HL-60 (cell line): ENCODE measurements around the gene KRT16.
"Not testable (repeated sequence)": the region's sequence is repeated elsewhere in the genome, so short reads cannot be mapped to it uniquely, and the experiment has no call there.

Experiments used
- POLR2AphosphoS5 ChIP-seq: IDR thresholded peaks from 2 replicates; pipeline ENCODE4 v1.6.1; 2012; ENCODE audit warnings: low read depth
- TF ChIP-seq, protein P1 (sequence below): IDR thresholded peaks from one replicate; pipeline ENCODE4 v1.5.1; 2011; ENCODE audit warnings: low read length, control low read depth, inconsistent platforms; ENCODE audit not compliant: insufficient read depth

DNA sequence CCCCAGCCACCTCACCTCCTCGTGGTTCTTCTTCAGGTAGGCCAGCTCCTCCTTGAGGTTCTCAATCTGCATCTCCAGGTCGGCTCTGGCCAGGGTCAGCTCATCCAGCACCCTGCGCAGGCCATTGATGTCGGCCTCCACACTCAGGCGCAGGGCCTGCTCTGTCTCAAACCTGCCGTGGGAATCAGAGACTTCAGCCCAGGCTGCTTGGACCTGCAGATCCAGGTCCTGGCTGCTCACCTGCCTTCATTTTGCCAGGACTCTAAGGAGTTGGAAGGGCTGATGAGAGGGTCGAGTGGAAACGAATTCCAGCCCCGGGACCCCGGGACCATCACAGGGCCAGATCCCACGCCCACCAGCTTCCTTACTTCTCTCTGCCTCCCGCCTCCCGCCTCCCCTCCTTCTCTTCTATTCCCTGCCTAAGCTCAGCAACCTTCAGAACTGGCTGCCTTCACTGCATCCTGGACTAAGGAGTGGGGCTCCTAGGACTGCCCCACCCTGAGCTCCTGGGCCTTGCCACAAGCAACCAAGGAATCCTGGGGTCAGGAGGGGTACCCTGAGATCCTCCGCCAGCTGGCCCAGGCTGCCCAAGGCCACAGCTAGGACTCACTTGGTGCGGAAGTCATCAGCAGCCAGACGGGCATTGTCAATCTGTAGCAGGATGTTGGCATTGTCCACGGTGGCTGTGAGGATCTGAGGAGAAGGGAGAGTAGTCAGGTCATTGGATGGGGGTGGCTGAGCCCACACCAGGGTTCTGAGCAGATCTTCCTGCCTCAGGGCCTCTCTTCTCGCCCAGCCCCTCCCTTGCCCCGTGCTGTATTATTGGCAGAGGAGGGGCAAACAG lies 10.0 kb upstream of the KRT16 start:
- not testable (repeated sequence) for TF ChIP-seq POLR2AphosphoS5
- TF ChIP-seq, protein P1, sequence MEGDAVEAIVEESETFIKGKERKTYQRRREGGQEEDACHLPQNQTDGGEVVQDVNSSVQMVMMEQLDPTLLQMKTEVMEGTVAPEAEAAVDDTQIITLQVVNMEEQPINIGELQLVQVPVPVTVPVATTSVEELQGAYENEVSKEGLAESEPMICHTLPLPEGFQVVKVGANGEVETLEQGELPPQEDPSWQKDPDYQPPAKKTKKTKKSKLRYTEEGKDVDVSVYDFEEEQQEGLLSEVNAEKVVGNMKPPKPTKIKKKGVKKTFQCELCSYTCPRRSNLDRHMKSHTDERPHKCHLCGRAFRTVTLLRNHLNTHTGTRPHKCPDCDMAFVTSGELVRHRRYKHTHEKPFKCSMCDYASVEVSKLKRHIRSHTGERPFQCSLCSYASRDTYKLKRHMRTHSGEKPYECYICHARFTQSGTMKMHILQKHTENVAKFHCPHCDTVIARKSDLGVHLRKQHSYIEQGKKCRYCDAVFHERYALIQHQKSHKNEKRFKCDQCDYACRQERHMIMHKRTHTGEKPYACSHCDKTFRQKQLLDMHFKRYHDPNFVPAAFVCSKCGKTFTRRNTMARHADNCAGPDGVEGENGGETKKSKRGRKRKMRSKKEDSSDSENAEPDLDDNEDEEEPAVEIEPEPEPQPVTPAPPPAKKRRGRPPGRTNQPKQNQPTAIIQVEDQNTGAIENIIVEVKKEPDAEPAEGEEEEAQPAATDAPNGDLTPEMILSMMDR = not testable (repeated sequence)
